Peyer's patch (tissue), 4 donors: ENCODE data around the gene ABCD4. TPM values are rescaled to one million over a fixed set of nuclear protein-coding genes. Genes with fewer than 3 reads are reported as not detected.
A peak's percentile ranks its signal among the peaks of the same experiment; 100 is the strongest.

Experiments used
- DNase-seq, 3 donors: peaks; one replicate each; pipeline ENCODE4 v3.0.0-alpha.2; 2017 to 2019
- H3K27ac ChIP-seq, 4 donors: fragments of 200-600 bp; sonication (generic); one replicate each; pipeline ENCODE4 v1.5.1; 2016 to 2019
- H3K27me3 ChIP-seq, 2 donors: fragments of 200-600 bp; sonication (generic); one replicate each; pipeline ENCODE4 v1.5.1; 2019
- H3K36me3 ChIP-seq, 3 donors: fragments of 200-600 bp; sonication (generic); one replicate each; pipeline ENCODE4 v1.5.1; 2016 to 2019
- H3K4me1 ChIP-seq, 4 donors: fragments of 200-600 bp; sonication (generic); one replicate each; pipeline ENCODE4 v1.5.1; 2016 to 2019
- H3K4me3 ChIP-seq, 4 donors: fragments of 200-600 bp; sonication (generic); 1 replicate in 3 of 4; 2 replicates in 1 of 4; pipeline ENCODE4 v1.5.1; 2016 to 2019; ENCODE audit warnings: mild to moderate bottlenecking in 1 of 4
- H3K9me3 ChIP-seq, 4 donors: fragments of 200-600 bp; sonication (generic); one replicate each; pipeline ENCODE4 v1.5.1; 2016 to 2019; ENCODE audit warnings: mild to moderate bottlenecking in 1 of 4
- POLR2A ChIP-seq, 2 donors: fragments of 450-650 bp; IDR thresholded peaks; one replicate each; pipeline ENCODE4 v1.5.1; 2017; ENCODE audit warnings: antibody characterized with exemption in 2 of 2, mild to moderate bottlenecking in 2 of 2, moderate library complexity in 2 of 2
- total RNA-seq, 4 donors: library from RNA; depleted of rRNA; stranded (reverse); fragments of >200 nt; gene quantifications; one replicate each; pipeline ENCODE4 v1.1.0, GENCODE V29; 2016
- TF ChIP-seq, protein P1 (sequence below), 6 experiments: fragments of 450-650 bp in 4 of 6; fragments of 200-600 bp in 2 of 6; sonication (generic) in 1 of 6; IDR thresholded peaks; one replicate each; pipeline ENCODE4 v1.5.1; 2017 to 2019; ENCODE audit warnings: antibody characterized with exemption in 6 of 6, mild to moderate bottlenecking in 3 of 6, moderate library complexity in 1 of 6

Gene ABCD4
- total RNA-seq, 4 donors from 2014 or later, result 89.1 to 139 (median 107) TPM

GRCh38 chr14:74258764-74259035 lies 44.0 kb downstream of the ABCD4 start:
- no peak for TF ChIP-seq POLR2A (IDR thresholded peaks at IDR 0.05)
- TF ChIP-seq, protein P1, sequence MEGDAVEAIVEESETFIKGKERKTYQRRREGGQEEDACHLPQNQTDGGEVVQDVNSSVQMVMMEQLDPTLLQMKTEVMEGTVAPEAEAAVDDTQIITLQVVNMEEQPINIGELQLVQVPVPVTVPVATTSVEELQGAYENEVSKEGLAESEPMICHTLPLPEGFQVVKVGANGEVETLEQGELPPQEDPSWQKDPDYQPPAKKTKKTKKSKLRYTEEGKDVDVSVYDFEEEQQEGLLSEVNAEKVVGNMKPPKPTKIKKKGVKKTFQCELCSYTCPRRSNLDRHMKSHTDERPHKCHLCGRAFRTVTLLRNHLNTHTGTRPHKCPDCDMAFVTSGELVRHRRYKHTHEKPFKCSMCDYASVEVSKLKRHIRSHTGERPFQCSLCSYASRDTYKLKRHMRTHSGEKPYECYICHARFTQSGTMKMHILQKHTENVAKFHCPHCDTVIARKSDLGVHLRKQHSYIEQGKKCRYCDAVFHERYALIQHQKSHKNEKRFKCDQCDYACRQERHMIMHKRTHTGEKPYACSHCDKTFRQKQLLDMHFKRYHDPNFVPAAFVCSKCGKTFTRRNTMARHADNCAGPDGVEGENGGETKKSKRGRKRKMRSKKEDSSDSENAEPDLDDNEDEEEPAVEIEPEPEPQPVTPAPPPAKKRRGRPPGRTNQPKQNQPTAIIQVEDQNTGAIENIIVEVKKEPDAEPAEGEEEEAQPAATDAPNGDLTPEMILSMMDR (IDR thresholded peaks at IDR 0.05), result no peak
- no peak for DNase-seq
- H3K27me3 ChIP-seq, result peaks cover 0 to 8% of the 10 kb centered on the region in 2 donors
- H3K4me3 ChIP-seq, result no peak overlapping the region
- H3K36me3 ChIP-seq, result no peaks in the 10 kb centered on the region
- H3K4me1 ChIP-seq, result peaks cover 0 to 15% (median 9%) of the 10 kb centered on the region in 4 donors
- no peaks in the 10 kb centered on the region for H3K9me3 ChIP-seq
- no peak overlapping the region for H3K27ac ChIP-seq

DNA sequence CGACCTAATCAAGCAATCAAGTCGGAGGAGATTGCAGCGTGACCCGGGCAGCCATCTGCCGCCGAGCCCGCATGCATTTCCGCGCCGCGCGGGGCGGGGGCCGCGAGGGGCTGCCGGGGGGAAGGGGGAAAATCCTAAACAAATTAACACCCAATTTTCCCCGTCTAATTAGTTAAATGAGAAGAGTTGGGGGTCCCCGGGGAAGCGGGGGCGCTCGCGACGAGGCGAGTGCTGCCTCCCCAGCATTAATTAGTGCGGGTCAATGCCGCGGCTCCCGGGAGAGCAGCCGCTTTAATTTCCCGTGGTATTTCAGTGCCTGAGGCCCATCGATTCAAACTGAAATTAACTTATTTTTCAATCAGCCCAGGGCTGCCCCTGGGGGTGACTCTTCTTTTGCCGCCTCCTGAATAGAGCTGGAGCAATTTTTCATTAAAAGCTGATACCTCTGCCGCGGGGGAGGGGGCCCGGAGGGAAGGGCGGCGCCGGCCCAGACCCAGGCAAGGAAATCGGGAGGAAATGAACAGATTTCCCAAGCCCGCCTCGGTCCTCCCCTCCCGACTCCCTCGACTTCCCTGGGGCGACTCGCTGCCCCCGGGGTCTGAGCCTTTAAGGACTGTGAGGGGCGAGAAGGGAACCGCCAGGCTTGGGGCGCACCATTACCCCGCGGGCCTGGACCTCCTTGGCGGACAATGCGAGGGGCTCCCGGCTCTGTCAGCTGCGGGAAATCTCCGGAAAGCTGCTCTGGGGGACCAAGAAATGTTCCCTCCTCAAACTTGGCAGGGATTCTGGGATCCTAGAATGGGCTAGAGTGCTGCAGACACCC lies 44.6 kb downstream of the ABCD4 start:
- H3K27ac ChIP-seq, result no peak overlapping the region
- H3K4me1 ChIP-seq, result peaks cover 0 to 15% (median 9%) of the 10 kb centered on the region in 4 donors
- TF ChIP-seq, protein P1 (IDR thresholded peaks at IDR 0.05), result no peak
- TF ChIP-seq POLR2A (IDR thresholded peaks at IDR 0.05), result no peak
- no peaks in the 10 kb centered on the region for H3K36me3 ChIP-seq
- H3K4me3 ChIP-seq, result peak overlapping the region; percentile 46 to 68 (median 61)
- no peaks in the 10 kb centered on the region for H3K9me3 ChIP-seq
- peaks cover 0 to 8% of the 10 kb centered on the region in 2 donors for H3K27me3 ChIP-seq
- DNase-seq, result no peak

GRCh38 chr14:74257078-74257940 lies 45.4 kb downstream of the ABCD4 start:
- H3K27me3 ChIP-seq, result peaks cover 0 to 8% of the 10 kb centered on the region in 2 donors
- no peak for TF ChIP-seq POLR2A (IDR thresholded peaks at IDR 0.05)
- TF ChIP-seq, protein P1 (IDR thresholded peaks at IDR 0.05), result peak; percentile 67 to 97 (median 91)
- peak; percentile 20 to 71 (median 54) for DNase-seq
- H3K4me3 ChIP-seq, result peak overlapping the region; percentile 46 to 68 (median 61)
- H3K9me3 ChIP-seq, result no peaks in the 10 kb centered on the region
- H3K27ac ChIP-seq, result no peak overlapping the region
- peaks cover 0 to 15% (median 9%) of the 10 kb centered on the region in 4 donors for H3K4me1 ChIP-seq
- no peaks in the 10 kb centered on the region for H3K36me3 ChIP-seq

- Histone ChIP-seq H3K4me3 (no peak overlapping the region), H3K27ac (no peak overlapping the region), H3K36me3 (no peaks in the 10 kb centered on the region), H3K4me1 (peaks cover 0 to 21% (median 9%) of the 10 kb centered on the region in 4 donors), H3K27me3 (peaks cover 0 to 8% of the 10 kb centered on the region in 2 donors), H3K9me3 (no peaks in the 10 kb centered on the region)
- TF ChIP-seq, protein P1 (IDR thresholded peaks at IDR 0.05), result no peak
- no peak for TF ChIP-seq POLR2A (IDR thresholded peaks at IDR 0.05)
- DNase-seq, result no peak
Measured at GRCh38 chr14:74255281-74255680, 47.5 kb downstream of the ABCD4 start.

GRCh38 chr14:74249433-74250375 lies 53.0 kb downstream of the ABCD4 start:
- H3K4me1 ChIP-seq, result peaks cover 0 to 6% (median 0%) of the 10 kb centered on the region in 4 donors
- no peaks in the 10 kb centered on the region for H3K9me3 ChIP-seq
- TF ChIP-seq, protein P1 (IDR thresholded peaks at IDR 0.05), result no peak
- no peak for TF ChIP-seq POLR2A (IDR thresholded peaks at IDR 0.05)
- no peaks in the 10 kb centered on the region for H3K36me3 ChIP-seq
- H3K27ac ChIP-seq, result no peak overlapping the region
- H3K4me3 ChIP-seq, result no peak overlapping the region
- DNase-seq, result no peak
- H3K27me3 ChIP-seq, result no peaks in the 10 kb centered on the region
